ENCODE results near the gene LLGL1. TPM values are rescaled to one million over a fixed set of nuclear protein-coding genes. Genes with fewer than 3 reads are reported as not detected.

Gene LLGL1
- total RNA-seq, 1 experiment from 2014 or later: 30.2 TPM

- H3K9me3 ChIP-seq (ENCODE audit: low read depth, low read length, poor library complexity, severe bottlenecking): no peaks in the 10 kb centered on the region
- no peak overlapping the region for H3K4me3 ChIP-seq (ENCODE audit: low read depth, low read length, poor library complexity, severe bottlenecking)
- no peak for TF ChIP-seq CTCF (conservative IDR thresholded peaks at IDR 0.05; ENCODE audit: low read depth, low read length)
- TF ChIP-seq EZH2 (IDR thresholded peaks at IDR 0.05; ENCODE audit: borderline replicate concordance, low read depth, low read length, poor library complexity, severe bottlenecking): no peak
- intact Hi-C loops (cut with micrococcal nuclease; ENCODE audit: unreplicated experiment): no loop called here
- no peaks in the 10 kb centered on the region for H3K36me3 ChIP-seq (ENCODE audit: insufficient read depth, low read length, poor library complexity, severe bottlenecking)
- CTCF ChIA-PET: no interaction called here
- DNase-seq (ENCODE audit: low spot score): no peak
- H3K4me1 ChIP-seq (ENCODE audit: insufficient read depth, low read length, poor library complexity, severe bottlenecking): peaks cover 6% of the 10 kb centered on the region
- H3K27me3 ChIP-seq (replicated peaks; ENCODE audit: insufficient read depth, low read depth, low read length, poor library complexity): no peaks in the 10 kb centered on the region
- no peak overlapping the region for H3K27ac ChIP-seq (ENCODE audit: low read depth, low read length, poor library complexity, severe bottlenecking)
- no TSS peak for BruUV-seq (replicated peaks)
- POLR2A ChIA-PET (ENCODE audit: low non-redundant PET): no interaction called here
These were observed 2.2 kb downstream of the LLGL1 start for GRCh38 chr17:18227635-18228034.

GRCh38 chr17:18228176-18228682 is 2.8 kb downstream of the LLGL1 start:
- H3K9me3 ChIP-seq (ENCODE audit: low read depth, low read length, poor library complexity, severe bottlenecking): no peaks in the 10 kb centered on the region
- no peak overlapping the region for H3K4me3 ChIP-seq (ENCODE audit: low read depth, low read length, poor library complexity, severe bottlenecking)
- no peaks in the 10 kb centered on the region for H3K36me3 ChIP-seq (ENCODE audit: insufficient read depth, low read length, poor library complexity, severe bottlenecking)
- TF ChIP-seq EZH2 (IDR thresholded peaks at IDR 0.05; ENCODE audit: borderline replicate concordance, low read depth, low read length, poor library complexity, severe bottlenecking) (no peak), CTCF (conservative IDR thresholded peaks at IDR 0.05; ENCODE audit: low read depth, low read length) (no peak)
- intact Hi-C loops (cut with micrococcal nuclease; ENCODE audit: unreplicated experiment): no loop called here
- POLR2A ChIA-PET (ENCODE audit: low non-redundant PET): no interaction called here
- H3K27ac ChIP-seq (ENCODE audit: low read depth, low read length, poor library complexity, severe bottlenecking): no peak overlapping the region
- no TSS peak for BruUV-seq (replicated peaks)
- H3K4me1 ChIP-seq (ENCODE audit: insufficient read depth, low read length, poor library complexity, severe bottlenecking): peaks cover 6% of the 10 kb centered on the region
- CTCF ChIA-PET: no interaction called here
- H3K27me3 ChIP-seq (replicated peaks; ENCODE audit: insufficient read depth, low read depth, low read length, poor library complexity): no peaks in the 10 kb centered on the region
- no peak for DNase-seq (ENCODE audit: low spot score)

GRCh38 chr17:18229254-18229653 is 3.8 kb downstream of the LLGL1 start:
- Histone ChIP-seq H3K9me3 (ENCODE audit: low read depth, low read length, poor library complexity, severe bottlenecking) (no peaks in the 10 kb centered on the region), H3K36me3 (ENCODE audit: insufficient read depth, low read length, poor library complexity, severe bottlenecking) (peaks cover 5% of the 10 kb centered on the region), H3K4me3 (ENCODE audit: low read depth, low read length, poor library complexity, severe bottlenecking) (no peak overlapping the region), H3K27ac (ENCODE audit: low read depth, low read length, poor library complexity, severe bottlenecking) (no peak overlapping the region), H3K27me3 (replicated peaks; ENCODE audit: insufficient read depth, low read depth, low read length, poor library complexity) (no peaks in the 10 kb centered on the region), H3K4me1 (ENCODE audit: insufficient read depth, low read length, poor library complexity, severe bottlenecking) (peaks cover 6% of the 10 kb centered on the region)
- ChIA-PET CTCF (no interaction called here), POLR2A (ENCODE audit: low non-redundant PET) (no interaction called here)
- TF ChIP-seq EZH2 (IDR thresholded peaks at IDR 0.05; ENCODE audit: borderline replicate concordance, low read depth, low read length, poor library complexity, severe bottlenecking) (no peak), CTCF (conservative IDR thresholded peaks at IDR 0.05; ENCODE audit: low read depth, low read length) (no peak)
- no peak for DNase-seq (ENCODE audit: low spot score)
- intact Hi-C loops (cut with micrococcal nuclease; ENCODE audit: unreplicated experiment): no loop called here
- no TSS peak for BruUV-seq (replicated peaks)
